Tibial artery (tissue), 4 donors: ENCODE results near the gene LCN6.

ENCODE experiments used
- DNase-seq, 2 donors: peaks; one replicate each; pipeline ENCODE4 v3.0.0-alpha.2; 2019
- H3K27ac ChIP-seq, 2 donors: fragments of 200-600 bp; sonication (generic) in 1 of 2; 1 replicate in 1 of 2; 2 replicates in 1 of 2; pipeline ENCODE4 v1.5.1; 2018 to 2019; ENCODE audit warnings: mild to moderate bottlenecking in 1 of 2
- H3K27me3 ChIP-seq, 2 donors: fragments of 200-600 bp; sonication (generic) in 1 of 2; one replicate each; pipeline versions ENCODE4 v1.5.1 to v1.6.0; 2016 to 2019
- H3K36me3 ChIP-seq, 3 donors: fragments of 200-600 bp; sonication (generic) in 2 of 3; one replicate each; pipeline ENCODE4 v1.5.1; 2016 to 2019; ENCODE audit warnings: mild to moderate bottlenecking in 2 of 3
- H3K4me1 ChIP-seq, 4 donors: fragments of 200-600 bp; sonication (generic) in 2 of 4; 1 replicate in 3 of 4; 2 replicates in 1 of 4; pipeline ENCODE4 v1.5.1; 2016 to 2019
- H3K4me3 ChIP-seq, 2 donors: fragments of 200-600 bp; sonication (generic) in 1 of 2; 1 replicate in 1 of 2; 2 replicates in 1 of 2; pipeline ENCODE4 v1.5.1; 2018 to 2019; ENCODE audit warnings: mild to moderate bottlenecking in 2 of 2
- H3K9me3 ChIP-seq, 3 donors: fragments of 200-600 bp; sonication (generic) in 1 of 3; one replicate each; pipeline ENCODE4 v1.5.1; 2016 to 2019
- CTCF ChIP-seq, 2 experiments: fragments of 200-600 bp in 1 of 2; fragments of 450-650 bp in 1 of 2; IDR thresholded peaks; one replicate each; pipeline ENCODE4 v1.5.1; 2017 to 2019; ENCODE audit warnings: antibody characterized with exemption in 2 of 2, mild to moderate bottlenecking in 1 of 2, moderate library complexity in 1 of 2
- intact Hi-C: fragments of 100-400 bp; cut with DNase I; formaldehyde crosslinking; loops from one replicate; pipeline ENCODE4 v1.15.0; 2023; ENCODE audit warnings: low total_unique reads

LCN6 gene

GRCh38 chr9:136793086-136793946 is 45.0 kb upstream of the LCN6 start:
- no peak overlapping the region for H3K27ac ChIP-seq
- H3K4me1 ChIP-seq: peaks cover 0 to 33% (median 13%) of the 10 kb centered on the region in 4 donors
- H3K36me3 ChIP-seq: peaks cover 0 to 19% (median 0%) of the 10 kb centered on the region in 3 donors
- intact Hi-C loops: loop anchor here (5.0 kb wide), 1 partner anchor 149 kb away; the partner anchor contains the start of gene FBXW5
- no peaks in the 10 kb centered on the region for H3K9me3 ChIP-seq
- H3K4me3 ChIP-seq: no peak overlapping the region
- no peak for DNase-seq
- no peak for TF ChIP-seq CTCF (IDR thresholded peaks at IDR 0.05)
- H3K27me3 ChIP-seq: peaks cover 0 to 34% of the 10 kb centered on the region in 2 donors

- no peak for DNase-seq
- Histone ChIP-seq H3K27me3 (peaks cover 0 to 26% of the 10 kb centered on the region in 2 donors), H3K27ac (no peak overlapping the region), H3K36me3 (peaks cover 0 to 19% (median 0%) of the 10 kb centered on the region in 3 donors), H3K4me3 (no peak overlapping the region), H3K4me1 (peaks cover 0 to 33% (median 13%) of the 10 kb centered on the region in 4 donors), H3K9me3 (no peaks in the 10 kb centered on the region)
- intact Hi-C loops: loop anchor here (5.0 kb wide), 1 partner anchor 150 kb away; the partner anchor contains the start of gene FBXW5
- TF ChIP-seq CTCF (IDR thresholded peaks at IDR 0.05): no peak
Measured at GRCh38 chr9:136792321-136793085, 44.2 kb upstream of the LCN6 start.

- intact Hi-C loops: loop anchor here (5.0 kb wide), 1 partner anchor 151 kb away; the partner anchor contains the start of gene FBXW5
- TF ChIP-seq CTCF (IDR thresholded peaks at IDR 0.05): peak; percentile 81 to 85
- no peaks in the 10 kb centered on the region for H3K9me3 ChIP-seq
- peak overlapping the region; percentile 87 to 92 for H3K27ac ChIP-seq
- H3K4me1 ChIP-seq: peaks cover 0 to 28% (median 13%) of the 10 kb centered on the region in 4 donors
- peak overlapping the region; percentile 71 to 72 for H3K4me3 ChIP-seq
- peak; percentile 40 to 81 for DNase-seq
- H3K27me3 ChIP-seq: peaks cover 0 to 23% of the 10 kb centered on the region in 2 donors
- H3K36me3 ChIP-seq: peaks cover 0 to 19% (median 0%) of the 10 kb centered on the region in 3 donors
Measured at GRCh38 chr9:136791516-136792276, 43.4 kb upstream of the LCN6 start.

GRCh38 chr9:136790640-136791515 is 42.6 kb upstream of the LCN6 start, which contains the start of gene TMEM141:
TSS of gene TMEM141 (plus strand) at chr9:136791344. CDS start at chr9:136791371, 27 bp downstream.
- peak within 1 kb of the TSS; percentile 71 to 72 for H3K4me3 ChIP-seq
- TF ChIP-seq CTCF (IDR thresholded peaks at IDR 0.05): no peak
- peak within 1 kb of the TSS; percentile 87 to 92 for H3K27ac ChIP-seq
- intact Hi-C loops: loop anchor here (5.0 kb wide), 1 partner anchor 151 kb away; the partner anchor contains the start of gene FBXW5
- peak; percentile 100 for DNase-seq
- H3K4me1 ChIP-seq: peaks cover 0 to 27% (median 13%) of the 10 kb centered on the region in 4 donors
- H3K27me3 ChIP-seq: peaks cover 0 to 15% of the 10 kb centered on the region in 2 donors
- H3K36me3 ChIP-seq: peaks cover 0 to 19% (median 0%) of the 10 kb centered on the region in 3 donors
- no peaks in the 10 kb centered on the region for H3K9me3 ChIP-seq
